HG03342 (cell line): Measurements from ENCODE around the gene TUBB.
"Not testable (repeated sequence)": the region's sequence is repeated elsewhere in the genome, so short reads cannot be mapped to it uniquely, and the experiment has no call there.

Experiments used
- ATAC-seq: cut with Tn5 transposase; IDR thresholded peaks from one replicate; pipeline ENCODE4 v1.9.1; 2021; ENCODE audit warnings: mild to moderate bottlenecking, moderate library complexity; ENCODE audit not compliant: unreplicated experiment

The TUBB gene

GRCh38 chr6:30759575-30760239, 39.6 kb downstream of the TUBB start:
- ATAC-seq: no peak

GRCh38 chr6:30760549-30760948, 40.4 kb downstream of the TUBB start:
- ATAC-seq: no peak

DNA sequence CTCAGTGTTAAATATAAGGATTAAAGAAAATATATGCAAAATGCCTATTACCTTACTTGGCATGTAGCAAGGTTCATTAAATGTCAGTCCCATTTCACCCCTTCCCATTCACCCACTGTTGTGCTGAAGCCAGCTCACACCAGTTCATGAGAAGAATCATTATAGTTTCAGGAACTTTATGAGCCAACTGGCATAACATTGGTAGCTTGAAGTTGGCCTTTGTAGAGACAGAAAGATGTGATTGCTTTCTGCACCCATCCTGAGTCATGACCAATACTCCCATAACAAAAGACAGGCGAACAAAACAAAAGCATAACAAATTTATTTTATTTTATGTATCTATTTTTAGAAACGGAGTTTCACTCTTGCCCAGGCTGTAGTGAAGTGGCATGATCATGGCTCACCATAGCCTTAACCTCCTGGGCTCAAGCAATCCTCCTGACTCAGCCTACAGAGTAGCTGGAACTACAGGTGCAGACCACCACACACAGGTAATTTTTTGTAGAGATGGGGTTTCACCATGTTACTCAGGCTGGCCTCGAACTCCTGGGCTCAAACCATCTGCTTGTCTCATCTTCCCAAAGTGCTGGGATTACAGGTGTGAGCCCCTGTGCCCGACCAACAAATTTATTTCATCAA, 41.8 kb downstream of the TUBB start:
- ATAC-seq: no peak

DNA sequence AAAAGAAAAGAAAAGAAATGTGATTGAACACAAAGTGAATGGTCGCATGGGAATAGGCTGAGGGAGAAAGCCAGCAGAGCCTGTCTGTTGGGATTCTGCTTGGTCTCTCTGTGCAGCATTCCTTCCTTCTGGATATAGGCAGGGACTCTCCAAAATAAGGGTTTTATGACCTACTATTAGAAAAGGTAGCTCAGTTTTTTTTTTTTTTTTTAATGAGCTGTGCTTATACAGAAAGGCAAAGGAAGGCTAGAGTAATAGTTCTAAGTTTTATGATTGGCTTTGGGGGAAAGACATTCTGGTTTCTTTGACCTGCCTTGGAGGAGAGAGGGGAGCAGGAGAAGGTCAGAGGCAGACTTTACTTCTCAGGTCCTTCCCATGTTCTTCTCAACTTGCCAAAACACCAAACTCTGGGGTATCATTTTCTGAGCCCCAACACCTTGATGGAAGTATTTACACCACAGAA, 43.0 kb downstream of the TUBB start:
- ATAC-seq: no peak

- no peak for ATAC-seq
Measured at GRCh38 chr6:30763618-30764489, 43.7 kb downstream of the TUBB start.

- not testable (repeated sequence) for ATAC-seq
Measured at GRCh38 chr6:30764490-30765043, 44.4 kb downstream of the TUBB start.

DNA sequence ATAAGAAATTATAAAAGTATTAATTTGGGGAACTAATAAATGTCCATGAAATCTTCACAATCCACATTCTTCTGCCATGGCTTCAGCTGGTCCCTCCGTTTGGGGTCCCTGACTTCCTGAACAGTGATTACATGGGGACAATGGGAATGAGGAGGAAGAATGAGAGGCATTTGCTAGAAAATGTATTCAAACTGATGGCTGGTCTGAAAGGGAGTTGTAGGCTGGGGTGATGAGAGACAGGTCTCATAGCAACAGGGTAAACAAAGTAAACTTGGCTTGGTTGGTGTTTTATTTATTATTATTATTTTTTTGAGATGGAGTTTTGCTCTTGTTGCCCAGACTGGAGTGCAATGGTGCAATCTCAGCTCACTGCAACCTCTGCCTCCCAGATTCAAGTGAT, 45.3 kb downstream of the TUBB start:
- ATAC-seq: not testable (repeated sequence)

DNA sequence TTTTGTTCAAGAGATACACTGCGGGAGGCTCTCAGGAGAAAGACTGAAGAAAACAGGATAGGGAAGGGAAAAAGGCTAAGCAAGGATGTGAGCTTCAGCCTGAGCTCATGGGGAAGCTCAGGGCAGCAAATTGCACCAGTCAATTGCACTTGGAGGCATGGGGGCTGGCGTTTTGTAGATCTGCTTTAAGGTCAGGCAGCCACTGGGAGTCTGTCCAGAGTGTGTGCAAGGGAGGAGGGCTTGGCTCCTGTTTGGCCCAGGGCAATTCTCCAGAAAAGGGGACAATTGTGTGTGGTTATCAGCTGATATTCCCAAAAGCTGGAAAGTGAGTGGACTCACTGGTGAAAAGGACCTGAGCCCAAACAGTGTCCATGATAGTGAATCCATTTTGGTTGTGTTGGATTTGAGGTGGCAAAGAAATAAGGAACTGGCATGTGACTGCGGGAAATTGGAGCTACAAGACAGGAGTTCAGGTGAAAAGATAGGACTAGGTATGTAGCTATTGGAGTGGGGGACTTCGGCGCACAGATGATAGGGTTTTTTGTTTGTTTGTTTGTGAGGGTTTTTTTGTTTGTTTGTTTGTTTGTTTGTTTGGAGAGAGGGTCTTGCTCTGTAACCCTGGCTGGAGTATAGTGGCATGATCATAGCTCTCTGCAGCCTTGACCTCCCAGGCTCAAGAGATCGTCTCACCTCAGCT, 46.5 kb downstream of the TUBB start:
- ATAC-seq: no peak

GRCh38 chr6:30767158-30767943, 47.2 kb downstream of the TUBB start:
- no peak for ATAC-seq

GRCh38 chr6:30767944-30768301, 47.8 kb downstream of the TUBB start:
- no peak for ATAC-seq

GRCh38 chr6:30768634-30769087, 48.5 kb downstream of the TUBB start:
- no peak for ATAC-seq

GRCh38 chr6:30769088-30769852, 49.1 kb downstream of the TUBB start:
- ATAC-seq: no peak

DNA sequence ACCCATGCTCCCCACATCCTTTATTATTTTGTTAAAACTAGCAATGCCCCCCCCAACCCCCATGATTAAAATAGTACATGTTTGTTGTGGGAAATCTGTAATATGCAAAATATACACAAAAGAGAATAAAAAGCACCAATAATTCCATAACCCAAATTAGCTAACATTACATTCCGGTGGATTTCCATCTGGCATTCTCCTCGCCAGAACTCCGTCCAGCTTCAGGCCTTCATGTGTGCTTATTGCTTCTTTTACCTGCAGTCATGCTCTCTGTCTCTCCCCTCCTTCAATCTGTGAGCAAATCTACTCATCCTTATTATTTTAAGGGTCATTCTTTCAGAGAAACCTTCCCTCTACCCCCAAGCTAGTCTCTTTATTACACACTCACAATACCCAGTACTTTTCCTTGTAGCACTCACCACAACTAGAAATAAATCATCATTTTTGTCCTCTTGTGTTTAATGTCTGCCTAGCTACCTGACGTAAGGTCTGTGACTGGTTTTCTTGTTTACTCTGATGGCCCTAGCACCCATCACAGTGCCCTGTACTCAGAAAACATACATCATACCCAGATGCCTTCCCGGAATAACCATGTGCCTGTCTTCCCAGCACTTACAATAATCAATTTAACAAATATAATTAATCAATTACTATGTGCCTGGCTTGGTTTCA, 49.8 kb downstream of the TUBB start:
- ATAC-seq: no peak

GRCh38 chr6:30770592-30770991, 50.4 kb downstream of the TUBB start:
- no peak for ATAC-seq

- no peak for ATAC-seq
Measured at GRCh38 chr6:30774701-30775100, 54.5 kb downstream of the TUBB start.
